Measurements from ENCODE around the gene PANK2. TPM values are rescaled to one million over a fixed set of nuclear protein-coding genes. Genes with fewer than 3 reads are reported as not detected.
A peak's percentile ranks its signal among the peaks of the same experiment; 100 is the strongest.

PANK2 gene
- total RNA-seq, 4 donors from 2014 or later, result 58.2 to 79.7 (median 64.2) TPM

DNA sequence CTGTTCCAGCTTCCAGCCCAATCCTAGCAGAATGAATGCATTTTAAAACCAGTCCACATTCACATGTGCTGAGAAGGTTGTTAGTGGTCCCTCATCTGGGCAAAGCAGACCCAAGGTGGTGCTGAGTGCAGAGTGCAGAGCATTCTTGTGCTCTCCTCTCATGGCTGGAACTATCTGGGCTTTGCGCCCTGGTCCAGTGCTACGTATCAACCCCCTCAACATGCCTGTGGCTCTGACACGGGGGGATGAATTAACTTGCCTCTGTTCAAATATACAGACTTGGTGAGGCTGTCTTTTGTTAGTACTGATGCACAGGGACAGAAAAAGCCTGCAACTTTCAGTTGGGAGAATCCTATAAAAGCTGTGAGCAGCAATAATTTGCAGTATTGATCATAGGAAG, 42.5 kb downstream of the PANK2 start:
- H3K9me3 ChIP-seq, result no peaks in the 10 kb centered on the region
- no peaks in the 10 kb centered on the region for H3K27me3 ChIP-seq
- H3K27ac ChIP-seq, result peak overlapping the region in 2 of 4 donors; percentile 82 to 90
- WGBS, 2 donors, result 54 to 60% methylated on average over 3 of the region's 3 CpGs
- H3K4me1 ChIP-seq, result peaks cover 0 to 91% (median 37%) of the 10 kb centered on the region in 4 donors
- DNase-seq (ENCODE audit: low spot score in 2 of 2), result no peak
- H3K36me3 ChIP-seq, result peaks cover 0 to 14% (median 0%) of the 10 kb centered on the region in 3 donors
- TF ChIP-seq, protein P1, sequence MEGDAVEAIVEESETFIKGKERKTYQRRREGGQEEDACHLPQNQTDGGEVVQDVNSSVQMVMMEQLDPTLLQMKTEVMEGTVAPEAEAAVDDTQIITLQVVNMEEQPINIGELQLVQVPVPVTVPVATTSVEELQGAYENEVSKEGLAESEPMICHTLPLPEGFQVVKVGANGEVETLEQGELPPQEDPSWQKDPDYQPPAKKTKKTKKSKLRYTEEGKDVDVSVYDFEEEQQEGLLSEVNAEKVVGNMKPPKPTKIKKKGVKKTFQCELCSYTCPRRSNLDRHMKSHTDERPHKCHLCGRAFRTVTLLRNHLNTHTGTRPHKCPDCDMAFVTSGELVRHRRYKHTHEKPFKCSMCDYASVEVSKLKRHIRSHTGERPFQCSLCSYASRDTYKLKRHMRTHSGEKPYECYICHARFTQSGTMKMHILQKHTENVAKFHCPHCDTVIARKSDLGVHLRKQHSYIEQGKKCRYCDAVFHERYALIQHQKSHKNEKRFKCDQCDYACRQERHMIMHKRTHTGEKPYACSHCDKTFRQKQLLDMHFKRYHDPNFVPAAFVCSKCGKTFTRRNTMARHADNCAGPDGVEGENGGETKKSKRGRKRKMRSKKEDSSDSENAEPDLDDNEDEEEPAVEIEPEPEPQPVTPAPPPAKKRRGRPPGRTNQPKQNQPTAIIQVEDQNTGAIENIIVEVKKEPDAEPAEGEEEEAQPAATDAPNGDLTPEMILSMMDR (IDR thresholded peaks at IDR 0.05), result no peak
- H3K4me3 ChIP-seq, result peak overlapping the region in 1 of 4 donors; percentile 46

- H3K4me1 ChIP-seq, result peaks cover 0 to 87% (median 37%) of the 10 kb centered on the region in 4 donors
These were observed 43.1 kb downstream of the PANK2 start for GRCh38 chr20:3932277-3932676.

GRCh38 chr20:3932681-3933080, 43.5 kb downstream of the PANK2 start:
- H3K27ac ChIP-seq, result peak overlapping the region; percentile 62 to 90 (median 72)
- no peak for DNase-seq (ENCODE audit: low spot score in 2 of 2)
- TF ChIP-seq EP300 (IDR thresholded peaks at IDR 0.05), result peak in 1 of 2 donors; percentile 52
- TF ChIP-seq, protein P1 (IDR thresholded peaks at IDR 0.05), result no peak
- no peaks in the 10 kb centered on the region for H3K9me3 ChIP-seq
- H3K27me3 ChIP-seq, result no peaks in the 10 kb centered on the region
- peaks cover 0 to 83% (median 35%) of the 10 kb centered on the region in 4 donors for H3K4me1 ChIP-seq
- H3K4me3 ChIP-seq, result peak overlapping the region; percentile 31 to 52 (median 39)
- WGBS, 2 donors, result 37 to 41% methylated on average over 6 of the region's 6 CpGs
- peaks cover 0 to 14% (median 0%) of the 10 kb centered on the region in 3 donors for H3K36me3 ChIP-seq

More at GRCh38 chr20:3932277-3932676, 43.1 kb downstream of the PANK2 start:
- Histone ChIP-seq H3K36me3 (peaks cover 0 to 14% (median 0%) of the 10 kb centered on the region in 3 donors), H3K4me3 (peak overlapping the region; percentile 31 to 52 (median 39)), H3K27me3 (no peaks in the 10 kb centered on the region), H3K9me3 (no peaks in the 10 kb centered on the region), H3K27ac (peak overlapping the region; percentile 62 to 90 (median 72))
- WGBS, 2 donors, result 23 to 27% methylated on average over 4 of the region's 4 CpGs
- TF ChIP-seq, protein P1 (IDR thresholded peaks at IDR 0.05), result no peak
- TF ChIP-seq POLR2A (IDR thresholded peaks at IDR 0.05), result no peak
- no peak for TF ChIP-seq EP300 (IDR thresholded peaks at IDR 0.05)
- no peak for DNase-seq (ENCODE audit: low spot score in 2 of 2)

DNA sequence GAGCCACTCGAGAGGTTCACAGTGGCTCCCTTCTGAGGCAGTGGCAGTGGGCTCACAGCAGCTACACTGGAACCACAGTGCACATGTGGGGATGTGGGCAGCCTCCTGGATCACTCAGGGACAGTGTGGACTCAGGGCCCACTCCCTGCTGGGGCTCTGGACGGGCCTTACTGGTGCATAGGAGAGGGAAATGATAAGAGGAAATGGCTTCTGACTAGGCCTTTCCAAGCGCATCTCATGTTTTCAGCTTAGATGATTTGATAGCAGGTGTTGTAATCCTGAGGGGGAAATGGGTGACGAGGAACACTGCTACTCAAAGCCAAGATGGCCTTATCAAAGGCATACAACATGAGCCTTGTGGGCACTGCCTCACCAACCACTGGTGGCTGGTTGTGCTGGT, 44.0 kb downstream of the PANK2 start:
- DNase-seq (ENCODE audit: low spot score in 2 of 2), result no peak
- Histone ChIP-seq H3K36me3 (peaks cover 0 to 19% (median 0%) of the 10 kb centered on the region in 3 donors), H3K4me3 (peak overlapping the region in 1 of 4 donors; percentile 46), H3K4me1 (peaks cover 0 to 77% (median 32%) of the 10 kb centered on the region in 4 donors), H3K9me3 (no peaks in the 10 kb centered on the region), H3K27ac (peak overlapping the region in 3 of 4 donors; percentile 62 to 90 (median 82)), H3K27me3 (no peaks in the 10 kb centered on the region)
- no peak for TF ChIP-seq POLR2A (IDR thresholded peaks at IDR 0.05)
- TF ChIP-seq, protein P1 (IDR thresholded peaks at IDR 0.05), result no peak
- TF ChIP-seq EP300 (IDR thresholded peaks at IDR 0.05), result no peak
- WGBS, 2 donors, result 68 to 82% methylated on average over 4 of the region's 4 CpGs

DNA sequence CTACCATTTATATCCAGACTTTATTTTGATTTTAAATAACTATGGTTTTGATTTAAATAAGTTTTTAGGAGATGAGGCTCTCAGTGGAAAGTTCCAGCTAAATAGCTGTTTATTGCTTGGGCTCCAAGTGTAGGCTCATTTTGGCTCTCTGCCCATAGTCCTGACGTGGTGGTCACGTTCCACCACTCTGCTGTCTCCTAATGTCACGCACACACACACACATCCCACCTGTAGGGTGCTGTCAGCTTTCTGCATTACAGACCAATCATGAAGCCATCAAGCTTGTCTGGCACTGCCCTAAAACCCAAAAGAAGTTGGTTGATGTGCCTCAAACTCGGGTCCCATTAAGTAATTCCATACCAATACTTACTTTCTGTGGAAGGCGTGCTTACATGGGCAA, 45.4 kb downstream of the PANK2 start:
- Histone ChIP-seq H3K4me1 (peaks cover 0 to 65% (median 26%) of the 10 kb centered on the region in 4 donors), H3K4me3 (no peak overlapping the region), H3K27ac (peak overlapping the region in 3 of 4 donors; percentile 13 to 82 (median 58)), H3K36me3 (peaks cover 0 to 29% (median 0%) of the 10 kb centered on the region in 3 donors), H3K9me3 (no peaks in the 10 kb centered on the region), H3K27me3 (no peaks in the 10 kb centered on the region)
- DNase-seq (ENCODE audit: low spot score in 2 of 2), result no peak
- TF ChIP-seq, protein P1 (IDR thresholded peaks at IDR 0.05), result no peak
- TF ChIP-seq POLR2A (IDR thresholded peaks at IDR 0.05) (no peak), EP300 (IDR thresholded peaks at IDR 0.05) (no peak)
- 45 to 62% methylated on average over 5 of the region's 5 CpGs for WGBS, 2 donors

Data from tibial nerve (tissue), 4 donors.